GM12878 (cell line): ENCODE data around the gene SCEL. TPM values are rescaled to one million over a fixed set of nuclear protein-coding genes. Genes with fewer than 3 reads are reported as not detected.

Experiments used
- ATAC-seq: fragments of 200-7000 bp; cut with Tn5 transposase; 3 replicates; pipeline ENCODE4 v1.9.1; 2020; ENCODE audit warnings: mild to moderate bottlenecking, moderate library complexity
- BruUV-seq: library from RNA; stranded (reverse); fragments of 400-500 nt; replicated peaks from 2 replicates; lab custom pipeline; 2021; lab: Mats Ljungman, UMichigan
- CTCF ChIA-PET: fragments of 300-600 bp; sonication (Branson Sonifier 250); formaldehyde crosslinking; extraction: SDS; loops from one replicate; lab custom pipeline; 2021; ENCODE audit warnings: inconsistent platforms; lab: Yijun Ruan, JAX
- POLR2A ChIA-PET: fragments of 350-600 bp; formaldehyde crosslinking; extraction: SDS; loops from one replicate; lab custom pipeline; 2021; ENCODE audit warnings: inconsistent platforms; lab: Charles Lee
- RAD21 ChIA-PET: fragments of 300-600 bp; sonication (Branson Sonifier 250); formaldehyde crosslinking; loops from one replicate; lab custom pipeline; 2023; ENCODE audit warnings: antibody characterized with exemption; ENCODE audit not compliant: unreplicated experiment; lab: Charles Lee
- SMC1A ChIA-PET: fragments of 300-600 bp; sonication (Branson Sonifier 250); formaldehyde crosslinking; loops from one replicate; lab custom pipeline; 2023; ENCODE audit not compliant: unreplicated experiment, uncharacterized antibody; lab: Charles Lee
- DNase-seq: peaks from one replicate; pipeline ENCODE4 v3.0.0-alpha.2; 2011; ENCODE audit warnings: low read depth, low spot score
- FAIRE-seq: peaks from 3 replicates; lab custom pipeline; 2011; peaks lifted over from hg19 to GRCh38; lab: Jason Lieb, UNC
- H2AFZ ChIP-seq: 2 replicates; pipeline ENCODE4 v1.6.0; 2011; ENCODE audit warnings: low read depth, low read length, control low read depth; ENCODE audit not compliant: control insufficient read depth
- H3K27ac ChIP-seq: 2 replicates; pipeline ENCODE4 v1.5.1; 2011; ENCODE audit warnings: control low read depth; ENCODE audit not compliant: control insufficient read depth, insufficient read depth
- H3K27me3 ChIP-seq, 2 experiments: replicated peaks in 1 of 2; 2 replicates each; pipeline versions ENCODE4 v1.6.0 to v1.6.1; 2011; ENCODE audit warnings: low read length in 1 of 2; ENCODE audit not compliant: control insufficient read depth in 2 of 2, insufficient read depth in 2 of 2
- H3K36me3 ChIP-seq, 2 experiments: 2 replicates each; pipeline ENCODE4 v1.5.1; 2011; ENCODE audit warnings: low read length in 1 of 2; ENCODE audit not compliant: control insufficient read depth in 2 of 2, insufficient read depth in 2 of 2
- H3K4me1 ChIP-seq: 2 replicates; pipeline ENCODE4 v1.6.1; 2011; ENCODE audit warnings: mild to moderate bottlenecking, low read length, moderate library complexity, mixed read lengths; ENCODE audit not compliant: control insufficient read depth, insufficient read depth
- H3K4me2 ChIP-seq: 2 replicates; pipeline ENCODE4 v1.6.0; 2011; ENCODE audit warnings: control low read depth; ENCODE audit not compliant: control insufficient read depth, insufficient read depth
- H3K4me3 ChIP-seq: fragments of 200-600 bp; sonication (generic); 2 replicates; pipeline ENCODE4 v1.5.1; 2016
- H3K79me2 ChIP-seq: 2 replicates; pipeline ENCODE4 v1.6.0; 2011; ENCODE audit warnings: low read length; ENCODE audit not compliant: control insufficient read depth, insufficient read depth
- H3K9ac ChIP-seq: 2 replicates; pipeline ENCODE4 v1.8.0; 2011; ENCODE audit warnings: low read length, control low read depth, mixed read lengths; ENCODE audit not compliant: control insufficient read depth, insufficient read depth
- H3K9me3 ChIP-seq: replicated peaks from 3 replicates; pipeline ENCODE4 v1.5.1; 2011; ENCODE audit warnings: mild to moderate bottlenecking, low read length; ENCODE audit not compliant: control insufficient read depth, insufficient read depth
- H4K20me1 ChIP-seq: 2 replicates; pipeline ENCODE4 v1.6.0; 2011; ENCODE audit not compliant: control insufficient read depth, insufficient read depth
- ATF3 ChIP-seq: IDR thresholded peaks from 2 replicates; pipeline ENCODE4 v1.6.1; 2011; ENCODE audit warnings: low read depth, mild to moderate bottlenecking, low read length, moderate library complexity, borderline replicate concordance; ENCODE audit errors: extremely low read depth
- ATF7 ChIP-seq: fragments of 450-650 bp; IDR thresholded peaks from 2 replicates; pipeline ENCODE4 v1.6.1; 2016; ENCODE audit warnings: low read depth, mild to moderate bottlenecking
- BCL11A ChIP-seq: IDR thresholded peaks from 2 replicates; pipeline ENCODE4 v1.6.1; 2011; ENCODE audit warnings: low read depth, low read length
- DPF2 ChIP-seq: fragments of 450-650 bp; IDR thresholded peaks from 2 replicates; pipeline ENCODE4 v1.6.1; 2017; ENCODE audit warnings: mild to moderate bottlenecking
- E2F8 ChIP-seq: fragments of 450-650 bp; IDR thresholded peaks from 2 replicates; pipeline ENCODE4 v1.6.1; 2018; ENCODE audit warnings: mild to moderate bottlenecking, low read depth, moderate library complexity; ENCODE audit not compliant: partially characterized antibody
- EP300 ChIP-seq, 2 experiments: fragments of 150-350 bp in 1 of 2; IDR thresholded peaks; 2 replicates each; pipeline ENCODE4 v1.6.1; 2011 to 2012; ENCODE audit warnings: low read depth in 2 of 2, low read length in 2 of 2, borderline replicate concordance in 1 of 2, improper control_type of control experiment in 1 of 2, inconsistent platforms in 1 of 2; ENCODE audit not compliant: control insufficient read depth in 1 of 2
- GABPA ChIP-seq: IDR thresholded peaks from 2 replicates; pipeline ENCODE4 v1.6.1; 2014; ENCODE audit warnings: antibody characterized with exemption, low read depth, mild to moderate bottlenecking, inconsistent platforms
- HSF1 ChIP-seq: fragments of 150-350 bp; IDR thresholded peaks from 2 replicates; pipeline ENCODE4 v1.6.1; 2014; ENCODE audit warnings: mild to moderate bottlenecking, low read depth, low read length
- IKZF1 ChIP-seq: fragments of 450-650 bp; conservative IDR thresholded peaks from 2 replicates; pipeline ENCODE4 v1.6.1; 2017; ENCODE audit warnings: antibody characterized with exemption, mild to moderate bottlenecking
- IKZF2 ChIP-seq, 2 experiments: fragments of 450-650 bp; IDR thresholded peaks; 2 replicates each; pipeline ENCODE4 v1.6.1; 2017; ENCODE audit warnings: mild to moderate bottlenecking in 2 of 2, moderate library complexity in 2 of 2
- MTA2 ChIP-seq: fragments of 450-650 bp; IDR thresholded peaks from 2 replicates; pipeline ENCODE4 v1.6.1; 2016; ENCODE audit warnings: low read depth, mild to moderate bottlenecking, moderate library complexity
- MXI1 ChIP-seq: fragments of 150-350 bp; IDR thresholded peaks from 2 replicates; pipeline ENCODE4 v1.6.1; 2011; ENCODE audit warnings: low read depth, mild to moderate bottlenecking, inconsistent platforms, low read length, improper control_type of control experiment
- RBBP5 ChIP-seq: fragments of 200-600 bp; sonication (generic); conservative IDR thresholded peaks from 2 replicates; pipeline ENCODE4 v1.6.1; 2016
- STAT1 ChIP-seq: fragments of 450-650 bp; conservative IDR thresholded peaks from 2 replicates; pipeline ENCODE4 v1.6.1; 2014; ENCODE audit warnings: antibody characterized with exemption, mild to moderate bottlenecking
- SUZ12 ChIP-seq: fragments of 200-600 bp; sonication (generic); IDR thresholded peaks from one replicate; pipeline ENCODE4 v1.6.1; 2018; ENCODE audit warnings: antibody characterized with exemption, mild to moderate bottlenecking; ENCODE audit not compliant: unreplicated experiment
- WGBS: methylation state at CpG from one replicate; pipeline ENCODE4 v1.1.6; 2016; ENCODE audit warnings: low lambda C conversion rate; ENCODE audit not compliant: insufficient replicate concordance, insufficient coverage; ENCODE audit errors: missing lambda C conversion rate; 5-methylcytosine and 5-hydroxymethylcytosine counted together
- in situ Hi-C: fragments of 300-500 bp; cut with MboI; formaldehyde crosslinking; loops from 9 replicates; pipeline ENCODE4 v1.14.3; 2018; ENCODE audit warnings: mixed read lengths
- intact Hi-C: fragments of 100-400 bp; cut with micrococcal nuclease; formaldehyde crosslinking; loops from one replicate; pipeline ENCODE4 v1.14.2; 2022; ENCODE audit not compliant: unreplicated experiment
- polyA plus RNA-seq, 11 experiments: library from polyadenylated mRNA; depleted of rRNA in 4 of 11; unstranded in 6 of 11; stranded (reverse) in 5 of 11; fragments of >200 nt; fragmentation: Nextera tagmentation in 4 of 11; fragmentation: Illumina TruSeq in 1 of 11; extraction: Ambion mirVana in 4 of 11; extraction: Trizol in 1 of 11; gene quantifications; 1 replicate in 1 of 11; 2 replicates in 10 of 11; pipeline versions ENCODE4 v1.2.1 to v1.2.3, GENCODE V29; 2011 to 2016; ENCODE audit warnings: inconsistent platforms in 2 of 11, missing spikeins in 2 of 11, low read depth in 1 of 11
- total RNA-seq, 4 experiments: library from RNA; depleted of rRNA in 3 of 4; stranded (reverse); fragments of >200 nt in 3 of 4; fragmentation: Illumina TruSeq in 1 of 4; extraction: Trizol in 1 of 4; gene quantifications; 2 replicates each; pipeline versions ENCODE4 v1.2.1 to v1.2.3, GENCODE V29; 2013 to 2021

The SCEL gene
- total and polyA plus RNA-seq, 10 of the 15 experiments (the other 5 are each of a cell fraction or from before 2014, with no cell fraction given): 0.09 to 0.68 (median 0.16) TPM; not detected in 1

GRCh38 chr13:77511552-77511951, 24.0 kb upstream of the SCEL start (continued):
- TF ChIP-seq SUZ12 (no peak), GABPA (no peak), ATF3 (no peak)

GRCh38 chr13:77513719-77514335, 21.7 kb upstream of the SCEL start:
- Histone ChIP-seq H3K4me1 (peaks cover 16% of the 10 kb centered on the region; the same call in 1 of the 2 replicates), H3K4me3 (no peak overlapping the region), H2AFZ (no peak overlapping the region), H4K20me1 (no peaks in the 10 kb centered on the region), H3K27me3 (no peaks in the 10 kb centered on the region), H3K4me2 (peak overlapping the region; percentile 40), H3K79me2 (no peaks in the 10 kb centered on the region), H3K9me3 (no peaks in the 10 kb centered on the region), H3K27ac (no peak overlapping the region; the same call in 1 of the 2 replicates), H3K9ac (no peak overlapping the region), H3K36me3 (no peaks in the 10 kb centered on the region)
- CTCF ChIA-PET: interaction anchor here (0.8 to 2.2 kb wide), 8 partner anchors 12 to 51 kb away, joined by 3 to 10 read pairs (median 4); no protein-coding TSS in a partner anchor
- in situ Hi-C loops (no loop called here), intact Hi-C loops (loop anchor here (1.0 kb wide), 1 partner anchor 44 kb away; no protein-coding TSS in a partner anchor)
- SMC1A ChIA-PET: interaction anchor here (0.8 to 5.5 kb wide), 11 partner anchors 10 to 236 kb away, joined by 3 to 57 read pairs (median 4); no protein-coding TSS in a partner anchor
- BruUV-seq: no TSS peak
- FAIRE-seq (peak; percentile 89), DNase-seq (no peak), ATAC-seq (peak; percentile 92)
- 38% methylated on average over 2 of the region's 2 CpGs for WGBS
- POLR2A ChIA-PET: interaction anchor here (0.5 to 0.9 kb wide), 2 partner anchors 25 to 189 kb away, joined by 3 read pairs; no protein-coding TSS in a partner anchor
- RAD21 ChIA-PET: interaction anchor here (0.7 to 1.6 kb wide), 5 partner anchors 12 to 82 kb away, joined by 3 to 7 read pairs (median 4); no protein-coding TSS in a partner anchor
- TF ChIP-seq EP300 (IDR thresholded peaks at IDR 0.05; ENCODE audit: borderline replicate concordance in 1 of 2, control insufficient read depth in 1 of 2, low read depth in 2 of 2, low read length in 2 of 2) (peak; percentile 69 to 75), MXI1 (no peak), RBBP5 (no peak), HSF1 (no peak), MTA2 (peak; percentile 89), E2F8 (no peak), DPF2 (peak; percentile 83), IKZF1 (peak; percentile 74), STAT1 (no peak), IKZF2 (IDR thresholded peaks at IDR 0.05) (peak; percentile 77; a peak in 3 of 4 replicates), ATF7 (0 out of 2 replicates have a peak, but pooled peaks have one; percentile 10), BCL11A (peak; percentile 66; the same call in 1 of the 2 replicates)
